ENCODE data around the gene RALGPS1. TPM values are rescaled to one million over a fixed set of nuclear protein-coding genes. Genes with fewer than 3 reads are reported as not detected.

Gene RALGPS1
- total RNA-seq, 1 experiment from 2014 or later = 18.6 TPM

DNA sequence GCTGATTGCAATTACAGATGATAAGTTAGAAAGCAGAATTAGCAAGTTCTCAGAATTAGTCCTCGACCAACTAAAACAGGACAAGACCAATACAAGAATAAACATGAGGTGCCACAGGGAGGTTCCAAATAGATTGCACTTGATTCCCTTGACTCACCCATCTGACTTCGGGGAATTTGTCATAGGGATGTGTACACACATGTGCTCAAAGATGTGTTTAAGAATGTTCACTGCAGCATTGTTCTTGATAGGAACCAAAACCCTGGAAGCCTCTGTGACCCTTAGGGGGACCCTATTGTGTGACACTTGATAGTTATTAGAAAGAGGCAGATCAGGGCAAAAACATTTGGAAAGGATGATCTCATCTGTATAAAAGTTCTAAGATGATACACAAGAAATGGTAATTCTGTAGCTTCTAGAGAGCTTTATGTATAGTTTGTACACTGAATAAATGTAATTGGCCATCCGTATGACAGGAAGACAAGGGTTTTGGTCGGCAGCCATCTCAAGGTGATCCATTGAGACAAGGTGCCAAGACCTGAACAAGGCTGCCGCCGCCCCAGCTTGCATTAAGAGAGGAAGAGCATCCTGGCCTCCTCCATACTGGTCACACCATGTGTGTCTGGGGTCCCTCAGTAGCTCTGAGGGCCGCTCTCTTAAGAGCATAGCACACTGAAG, 301.8 kb downstream of the RALGPS1 start:
- Histone ChIP-seq H3K56ac (ENCODE audit: insufficient read length, low read depth, low read length) (no peak overlapping the region), H3K23me2 (ENCODE audit: insufficient read length, low read depth, low read length, poor library complexity, severe bottlenecking) (no peaks in the 10 kb centered on the region), H3K79me2 (ENCODE audit: insufficient read depth, low read length) (no peaks in the 10 kb centered on the region), H2BK120ac (ENCODE audit: low read depth, low read length, poor library complexity, severe bottlenecking) (no peak overlapping the region), H3K27ac (ENCODE audit: insufficient read length, low read depth, low read length) (no peak overlapping the region), H3K27me3 (ENCODE audit: insufficient read depth, low read length) (no peaks in the 10 kb centered on the region), H2BK20ac (ENCODE audit: low read depth, low read length, poor library complexity, severe bottlenecking) (no peak overlapping the region), H3T11ph (ENCODE audit: low read length) (no peak overlapping the region), H4K8ac (replicated peaks; ENCODE audit: insufficient read length, low read depth, low read length) (no peak overlapping the region), H4K5ac (ENCODE audit: insufficient read length, low read depth, low read length) (no peak overlapping the region), H2AFZ (ENCODE audit: low read length) (no peak overlapping the region), H3K23ac (ENCODE audit: insufficient read length, low read depth, low read length) (no peak overlapping the region), H3K14ac (ENCODE audit: insufficient read depth, low read length) (no peak overlapping the region; the same call in 1 of the 2 replicates), H4K91ac (ENCODE audit: insufficient read length, low read depth, low read length) (no peak overlapping the region), H2BK15ac (ENCODE audit: low read depth, low read length) (no peak overlapping the region), H3K79me1 (ENCODE audit: insufficient read depth, low read depth, low read length, poor library complexity, severe bottlenecking) (no peaks in the 10 kb centered on the region), H2BK12ac (ENCODE audit: insufficient read length, low read depth, low read length) (no peak overlapping the region), H4K20me1 (ENCODE audit: control insufficient read depth, insufficient read depth, insufficient read length) (no peaks in the 10 kb centered on the region), H2AK5ac (ENCODE audit: insufficient read length, low read length) (no peak overlapping the region), H3K9ac (ENCODE audit: extremely low read depth, insufficient read length, low read length) (no peak overlapping the region), H3K4me2 (ENCODE audit: insufficient read depth, insufficient read length, low read length) (no peak overlapping the region), H3K4me1 (ENCODE audit: insufficient read depth, low read length) (0 out of 2 replicates have a peak, but pooled peaks cover 2% of the 10 kb centered on the region), H2BK5ac (ENCODE audit: insufficient read length, low read length) (no peak overlapping the region), H3K9me3 (ENCODE audit: control insufficient read depth, low read depth, low read length) (no peaks in the 10 kb centered on the region), H3K18ac (ENCODE audit: insufficient read length, low read depth, low read length) (no peak overlapping the region), H3K4ac (ENCODE audit: low read depth, low read length) (no peak overlapping the region)
- WGBS (ENCODE audit: extremely low coverage, insufficient read length, low lambda C conversion rate) = no CpG with 5 or more reads among the region's 7 CpGs
- DNase-seq = no peak
- H3K27ac Mint-ChIP-seq = no peak overlapping the region
- peaks cover 7% of the 10 kb centered on the region in 2 experiments for H3K4me1 Mint-ChIP-seq
- TF ChIP-seq, protein P1, sequence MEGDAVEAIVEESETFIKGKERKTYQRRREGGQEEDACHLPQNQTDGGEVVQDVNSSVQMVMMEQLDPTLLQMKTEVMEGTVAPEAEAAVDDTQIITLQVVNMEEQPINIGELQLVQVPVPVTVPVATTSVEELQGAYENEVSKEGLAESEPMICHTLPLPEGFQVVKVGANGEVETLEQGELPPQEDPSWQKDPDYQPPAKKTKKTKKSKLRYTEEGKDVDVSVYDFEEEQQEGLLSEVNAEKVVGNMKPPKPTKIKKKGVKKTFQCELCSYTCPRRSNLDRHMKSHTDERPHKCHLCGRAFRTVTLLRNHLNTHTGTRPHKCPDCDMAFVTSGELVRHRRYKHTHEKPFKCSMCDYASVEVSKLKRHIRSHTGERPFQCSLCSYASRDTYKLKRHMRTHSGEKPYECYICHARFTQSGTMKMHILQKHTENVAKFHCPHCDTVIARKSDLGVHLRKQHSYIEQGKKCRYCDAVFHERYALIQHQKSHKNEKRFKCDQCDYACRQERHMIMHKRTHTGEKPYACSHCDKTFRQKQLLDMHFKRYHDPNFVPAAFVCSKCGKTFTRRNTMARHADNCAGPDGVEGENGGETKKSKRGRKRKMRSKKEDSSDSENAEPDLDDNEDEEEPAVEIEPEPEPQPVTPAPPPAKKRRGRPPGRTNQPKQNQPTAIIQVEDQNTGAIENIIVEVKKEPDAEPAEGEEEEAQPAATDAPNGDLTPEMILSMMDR (conservative IDR thresholded peaks at IDR 0.05) = no peak
- no peaks in the 10 kb centered on the region; a peak in 1 of 7 replicates for H3K36me3 Mint-ChIP-seq (ENCODE audit: insufficient read depth in 1 of 3, low read depth in 3 of 3)
- H3K27me3 Mint-ChIP-seq (ENCODE audit: low read depth) = peaks cover 6% of the 10 kb centered on the region; the same call in 1 of the 2 replicates
- no peak overlapping the region for H3K4me3 Mint-ChIP-seq
- no peaks in the 10 kb centered on the region for H3K9me3 Mint-ChIP-seq

Measured in H9 (cell line).